ENCODE measurements around the gene CFAP58.

The CFAP58 gene

DNA sequence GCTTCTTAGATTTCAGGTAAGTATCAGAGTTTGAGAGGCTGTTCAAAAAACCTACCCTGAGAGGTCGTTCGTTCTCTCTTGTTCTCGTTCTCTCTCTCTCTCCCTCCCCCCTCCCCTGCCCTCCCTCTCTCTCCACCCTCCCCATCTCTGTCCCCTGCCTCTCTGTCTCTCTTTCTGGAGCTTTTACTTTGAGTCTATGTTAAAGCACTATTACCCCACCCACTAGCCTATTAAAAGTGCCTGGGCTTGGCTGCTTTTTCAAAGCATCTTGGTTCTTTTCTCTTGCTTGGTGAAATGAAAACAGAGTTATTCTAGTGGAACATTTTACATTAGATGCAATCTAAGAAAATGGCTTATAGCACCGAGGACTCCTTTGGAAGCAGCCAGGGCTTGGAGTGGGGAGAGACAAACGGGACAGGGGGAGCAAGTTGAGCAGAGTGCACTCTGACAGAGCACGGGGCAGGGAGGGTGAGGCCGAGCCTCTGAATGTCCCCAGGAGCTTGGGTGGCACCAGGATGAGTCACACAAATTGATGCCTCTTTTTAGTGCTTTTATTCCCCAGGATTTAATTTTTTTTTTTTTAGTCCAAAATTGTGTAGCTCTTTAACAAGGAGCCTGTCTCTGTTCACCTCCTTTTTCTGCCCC, 134.3 kb downstream of the CFAP58 start:
- no peak for DNase-seq

DNA sequence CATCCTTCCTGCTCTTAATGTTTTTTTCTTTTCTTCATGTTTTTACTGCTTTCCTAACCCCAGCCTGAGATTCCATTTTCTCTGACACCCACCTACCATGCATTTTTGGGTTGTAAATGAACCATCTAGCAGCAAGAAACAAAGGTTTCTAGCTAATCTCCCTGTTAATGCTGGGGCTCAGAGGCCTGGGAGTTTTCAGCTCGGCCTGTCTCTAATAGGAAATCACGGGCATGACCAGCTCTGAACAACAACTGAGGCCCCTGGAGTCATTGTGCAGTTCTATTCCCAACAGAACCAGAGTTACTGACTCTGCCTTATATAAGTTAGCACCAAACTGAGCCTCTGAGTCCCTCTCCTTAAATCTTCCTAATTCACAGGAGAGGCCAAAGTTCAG, 134.8 kb downstream of the CFAP58 start:
- DNase-seq: no peak

DNA sequence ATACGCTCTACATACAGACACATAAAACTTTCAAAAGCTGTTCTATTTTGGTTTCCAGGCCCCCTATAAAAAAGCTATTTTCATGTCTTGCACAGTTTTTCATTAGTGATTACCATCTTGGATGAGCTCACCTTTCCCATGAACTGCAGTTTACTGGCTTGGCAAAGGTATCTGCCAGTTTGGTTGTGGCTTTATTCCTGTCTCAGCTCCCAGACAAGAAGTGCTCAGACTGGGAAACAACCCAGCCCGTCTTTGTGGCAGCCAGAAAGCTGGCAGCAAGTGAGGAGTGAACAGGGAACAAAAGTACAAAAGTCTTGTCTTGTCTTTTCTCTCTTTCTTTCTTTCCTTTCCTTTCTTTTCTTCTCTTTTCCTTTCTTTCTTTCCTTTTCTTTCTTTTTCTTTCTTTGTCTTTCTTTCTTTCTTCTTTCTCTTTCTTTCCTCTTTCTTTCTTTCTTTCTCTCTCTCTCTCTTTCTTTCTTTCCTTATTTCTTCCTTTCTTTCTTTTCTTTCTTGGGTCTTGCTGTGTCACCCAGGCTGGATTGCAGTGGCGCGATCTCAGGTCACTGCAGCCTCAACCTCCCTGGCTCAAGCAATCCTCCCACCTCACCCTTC, 138.8 kb downstream of the CFAP58 start:
- DNase-seq: no peak

DNA sequence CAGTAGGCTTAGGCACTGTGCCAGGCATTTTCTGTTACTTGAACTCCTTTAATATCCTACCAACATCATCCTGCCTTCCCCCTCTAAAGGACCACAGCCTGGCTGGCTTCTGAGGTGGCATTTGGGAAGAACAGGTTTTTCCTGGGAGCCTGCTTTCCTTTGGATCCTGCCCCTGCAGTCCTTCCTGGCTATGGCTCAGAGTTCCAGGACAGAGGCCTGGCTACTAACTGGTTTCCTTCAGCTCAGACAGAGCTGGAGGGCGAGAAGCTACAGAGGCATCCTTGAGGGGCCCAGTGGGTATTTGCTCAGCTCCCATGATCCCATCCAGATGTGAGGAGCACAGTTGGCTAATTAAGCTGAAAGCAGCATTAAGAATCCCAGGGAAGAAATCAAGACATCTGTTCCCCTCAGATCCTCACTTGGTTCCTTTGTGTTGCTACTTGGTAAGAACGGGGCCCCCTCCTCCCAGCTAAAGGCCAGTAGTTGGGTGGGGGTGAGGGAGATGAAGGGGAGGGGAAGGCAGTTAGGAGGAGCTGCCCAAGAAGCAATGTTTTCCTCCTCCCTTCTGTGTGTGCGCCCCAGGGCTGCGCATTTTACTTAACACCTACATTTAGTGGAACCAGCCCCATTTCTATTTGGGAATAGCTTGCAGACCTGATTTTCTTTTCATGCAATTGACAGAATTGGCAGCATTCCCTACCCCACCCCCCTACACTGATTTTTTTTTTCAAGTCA, 144.9 kb downstream of the CFAP58 start:
- no peak for DNase-seq

DNA sequence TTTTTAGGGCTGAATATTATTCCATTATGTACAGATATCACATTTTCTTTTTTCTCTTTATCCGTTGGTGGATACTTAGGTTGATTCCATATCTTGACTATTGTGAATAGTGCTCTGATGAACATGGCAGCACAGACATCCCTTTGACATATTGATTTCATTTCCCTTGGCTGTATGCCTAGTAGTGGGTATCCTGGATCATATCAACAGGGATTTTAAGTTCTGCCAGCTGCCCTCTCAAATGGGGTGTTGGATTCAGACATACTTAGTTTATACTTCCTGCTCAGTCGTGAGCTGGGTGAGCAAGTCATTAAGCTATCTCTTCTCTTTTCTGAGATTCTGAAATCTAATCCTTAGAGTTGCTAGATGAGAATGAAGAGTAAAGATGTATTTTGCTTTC, 147.8 kb downstream of the CFAP58 start:
- DNase-seq: no peak

DNA sequence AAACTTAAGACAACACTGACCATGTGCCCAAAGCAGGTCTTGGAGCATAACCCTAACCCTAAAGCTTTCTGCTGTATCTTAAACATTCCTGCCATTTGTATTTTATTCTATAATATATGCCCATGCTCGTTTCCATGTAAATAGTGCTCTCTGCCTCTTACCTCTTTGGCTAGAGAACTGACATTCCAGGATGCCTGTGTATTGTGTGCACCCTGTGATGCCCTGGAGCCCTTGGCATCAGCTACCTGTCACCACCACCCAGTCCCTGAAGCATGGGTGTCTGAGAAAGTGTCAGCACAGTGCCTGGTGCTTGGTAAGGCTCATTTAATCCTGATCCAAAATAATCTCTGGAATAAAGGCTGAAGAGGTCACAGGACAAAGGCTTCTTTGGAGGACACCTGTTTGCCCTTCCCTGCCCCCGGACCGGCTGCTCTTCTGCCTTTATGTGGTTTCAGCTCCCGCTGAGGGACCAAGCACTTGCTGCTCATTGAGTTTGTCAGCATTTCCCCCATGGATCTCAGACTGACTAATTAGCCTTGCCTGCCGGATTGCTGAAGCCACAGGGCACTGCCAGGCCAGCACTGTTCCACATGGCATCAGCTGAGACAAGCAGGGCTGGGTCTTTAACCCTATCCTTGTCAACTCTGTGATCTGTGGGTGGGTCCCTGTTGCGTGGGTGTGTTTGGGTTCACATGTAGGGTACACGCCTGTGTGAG, 148.4 kb downstream of the CFAP58 start:
- no peak for DNase-seq

DNA sequence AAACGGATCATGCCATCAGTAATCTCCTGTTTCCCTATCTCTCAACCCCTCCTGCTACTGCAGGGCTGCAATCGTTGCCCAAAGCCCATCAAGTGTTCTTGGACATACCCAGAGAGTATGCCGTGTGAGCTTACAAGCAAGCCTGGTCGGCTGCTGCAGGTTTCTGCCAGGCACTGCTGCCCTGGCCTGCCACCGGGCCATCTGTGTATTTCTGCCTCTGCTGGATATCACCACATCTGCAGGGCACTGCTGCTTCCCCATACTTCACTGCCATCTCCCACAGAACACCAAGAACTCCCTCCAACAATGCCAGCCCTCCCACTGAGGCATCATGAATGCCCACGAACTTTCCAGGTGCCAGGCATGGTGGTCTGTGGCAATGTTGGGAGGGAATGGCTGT, 149.3 kb downstream of the CFAP58 start:
- DNase-seq: no peak

Measured in NCI-H2029 (cell line).